Measurements from ENCODE around the gene XPNPEP2. TPM values are rescaled to one million over a fixed set of nuclear protein-coding genes. Genes with fewer than 3 reads are reported as not detected.

Gene XPNPEP2
- total and polyA plus RNA-seq, 4 donors = 0.19 to 23.0 (median 4.9) TPM

DNA sequence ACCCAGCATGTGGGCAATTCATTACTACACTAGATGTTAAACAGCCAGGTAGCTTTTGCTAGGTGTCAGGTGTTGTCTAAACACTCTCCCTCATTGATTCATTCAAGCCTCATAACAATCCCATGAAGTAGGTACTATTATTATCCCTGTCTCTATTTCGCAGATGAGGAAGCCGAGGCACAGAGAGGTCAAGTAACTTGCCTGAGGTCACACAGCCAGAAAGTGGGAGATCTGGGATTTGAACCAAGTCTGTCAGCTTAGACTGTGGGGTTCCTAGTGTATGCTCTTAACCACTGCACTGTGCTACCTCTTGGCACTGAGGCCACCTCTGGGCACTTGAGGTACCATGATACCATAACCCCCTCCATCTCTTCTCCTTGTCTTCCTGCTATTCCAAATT, 17.4 kb upstream of the XPNPEP2 start:
- 90% methylated on average over 2 of the region's 2 CpGs for WGBS
- Histone ChIP-seq H3K4me3 (ENCODE audit: low read depth in 1 of 3, low read length in 3 of 3) (no peak overlapping the region), H3K36me3 (ENCODE audit: control insufficient read depth in 4 of 4, insufficient read depth in 3 of 4, low read depth in 1 of 4, low read length in 3 of 4) (no peaks in the 10 kb centered on the region), H3K9me3 (ENCODE audit: control insufficient read depth in 4 of 4, low read length in 3 of 4) (no peaks in the 10 kb centered on the region), H3K4me1 (ENCODE audit: control insufficient read depth in 4 of 4, insufficient read depth in 4 of 4, low read length in 3 of 4) (no peaks in the 10 kb centered on the region), H3K27ac (ENCODE audit: low read depth in 1 of 2, low read length in 2 of 2) (no peak overlapping the region), H3K9ac (ENCODE audit: low read depth in 1 of 2, low read length in 2 of 2) (no peak overlapping the region), H3K27me3 (ENCODE audit: control insufficient read depth in 4 of 4, insufficient read depth in 4 of 4, low read length in 3 of 4) (no peaks in the 10 kb centered on the region)
- no peak for DNase-seq (ENCODE audit: low spot score)
- TF ChIP-seq, protein P1, sequence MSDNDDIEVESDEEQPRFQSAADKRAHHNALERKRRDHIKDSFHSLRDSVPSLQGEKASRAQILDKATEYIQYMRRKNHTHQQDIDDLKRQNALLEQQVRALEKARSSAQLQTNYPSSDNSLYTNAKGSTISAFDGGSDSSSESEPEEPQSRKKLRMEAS (IDR thresholded peaks at IDR 0.05) = no peak
- TF ChIP-seq EGR1 (IDR thresholded peaks at IDR 0.05; ENCODE audit: low read depth in 2 of 2) (no peak), JUND (IDR thresholded peaks at IDR 0.05) (no peak), RXRA (IDR thresholded peaks at IDR 0.05) (no peak), NR2F2 (IDR thresholded peaks at IDR 0.05) (no peak), FOXA2 (IDR thresholded peaks at IDR 0.05) (no peak)
- TF ChIP-seq, protein P2, sequence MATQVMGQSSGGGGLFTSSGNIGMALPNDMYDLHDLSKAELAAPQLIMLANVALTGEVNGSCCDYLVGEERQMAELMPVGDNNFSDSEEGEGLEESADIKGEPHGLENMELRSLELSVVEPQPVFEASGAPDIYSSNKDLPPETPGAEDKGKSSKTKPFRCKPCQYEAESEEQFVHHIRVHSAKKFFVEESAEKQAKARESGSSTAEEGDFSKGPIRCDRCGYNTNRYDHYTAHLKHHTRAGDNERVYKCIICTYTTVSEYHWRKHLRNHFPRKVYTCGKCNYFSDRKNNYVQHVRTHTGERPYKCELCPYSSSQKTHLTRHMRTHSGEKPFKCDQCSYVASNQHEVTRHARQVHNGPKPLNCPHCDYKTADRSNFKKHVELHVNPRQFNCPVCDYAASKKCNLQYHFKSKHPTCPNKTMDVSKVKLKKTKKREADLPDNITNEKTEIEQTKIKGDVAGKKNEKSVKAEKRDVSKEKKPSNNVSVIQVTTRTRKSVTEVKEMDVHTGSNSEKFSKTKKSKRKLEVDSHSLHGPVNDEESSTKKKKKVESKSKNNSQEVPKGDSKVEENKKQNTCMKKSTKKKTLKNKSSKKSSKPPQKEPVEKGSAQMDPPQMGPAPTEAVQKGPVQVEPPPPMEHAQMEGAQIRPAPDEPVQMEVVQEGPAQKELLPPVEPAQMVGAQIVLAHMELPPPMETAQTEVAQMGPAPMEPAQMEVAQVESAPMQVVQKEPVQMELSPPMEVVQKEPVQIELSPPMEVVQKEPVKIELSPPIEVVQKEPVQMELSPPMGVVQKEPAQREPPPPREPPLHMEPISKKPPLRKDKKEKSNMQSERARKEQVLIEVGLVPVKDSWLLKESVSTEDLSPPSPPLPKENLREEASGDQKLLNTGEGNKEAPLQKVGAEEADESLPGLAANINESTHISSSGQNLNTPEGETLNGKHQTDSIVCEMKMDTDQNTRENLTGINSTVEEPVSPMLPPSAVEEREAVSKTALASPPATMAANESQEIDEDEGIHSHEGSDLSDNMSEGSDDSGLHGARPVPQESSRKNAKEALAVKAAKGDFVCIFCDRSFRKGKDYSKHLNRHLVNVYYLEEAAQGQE (IDR thresholded peaks at IDR 0.05) = no peak
- TF ChIP-seq, protein P3, sequence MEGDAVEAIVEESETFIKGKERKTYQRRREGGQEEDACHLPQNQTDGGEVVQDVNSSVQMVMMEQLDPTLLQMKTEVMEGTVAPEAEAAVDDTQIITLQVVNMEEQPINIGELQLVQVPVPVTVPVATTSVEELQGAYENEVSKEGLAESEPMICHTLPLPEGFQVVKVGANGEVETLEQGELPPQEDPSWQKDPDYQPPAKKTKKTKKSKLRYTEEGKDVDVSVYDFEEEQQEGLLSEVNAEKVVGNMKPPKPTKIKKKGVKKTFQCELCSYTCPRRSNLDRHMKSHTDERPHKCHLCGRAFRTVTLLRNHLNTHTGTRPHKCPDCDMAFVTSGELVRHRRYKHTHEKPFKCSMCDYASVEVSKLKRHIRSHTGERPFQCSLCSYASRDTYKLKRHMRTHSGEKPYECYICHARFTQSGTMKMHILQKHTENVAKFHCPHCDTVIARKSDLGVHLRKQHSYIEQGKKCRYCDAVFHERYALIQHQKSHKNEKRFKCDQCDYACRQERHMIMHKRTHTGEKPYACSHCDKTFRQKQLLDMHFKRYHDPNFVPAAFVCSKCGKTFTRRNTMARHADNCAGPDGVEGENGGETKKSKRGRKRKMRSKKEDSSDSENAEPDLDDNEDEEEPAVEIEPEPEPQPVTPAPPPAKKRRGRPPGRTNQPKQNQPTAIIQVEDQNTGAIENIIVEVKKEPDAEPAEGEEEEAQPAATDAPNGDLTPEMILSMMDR (IDR thresholded peaks at IDR 0.05; ENCODE audit: low read depth, low read length, missing input control) = no peak

DNA sequence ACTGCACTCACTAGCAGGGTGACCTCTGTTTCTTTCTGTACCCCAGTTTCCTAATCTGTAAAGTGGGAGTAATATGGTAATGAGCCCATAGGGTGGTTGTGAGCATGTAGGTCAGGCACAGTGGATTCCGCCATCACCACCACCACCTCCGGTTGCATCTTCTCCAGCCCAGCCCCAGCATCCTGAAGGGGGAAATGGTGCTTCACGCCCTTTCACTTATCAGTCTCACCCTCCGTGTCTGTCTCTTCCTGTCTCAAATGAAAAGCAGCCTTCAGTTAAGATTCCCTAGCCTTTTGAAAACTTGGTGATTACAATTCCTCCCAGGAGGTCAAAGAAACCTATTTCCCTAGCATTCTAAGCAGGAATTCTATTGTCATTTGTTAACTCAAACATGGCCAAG, 16.9 kb upstream of the XPNPEP2 start:
- Histone ChIP-seq H3K27ac (ENCODE audit: low read depth in 1 of 2, low read length in 2 of 2) (no peak overlapping the region), H3K4me1 (ENCODE audit: control insufficient read depth in 4 of 4, insufficient read depth in 4 of 4, low read length in 3 of 4) (no peaks in the 10 kb centered on the region), H3K9ac (ENCODE audit: low read depth in 1 of 2, low read length in 2 of 2) (no peak overlapping the region), H3K36me3 (ENCODE audit: control insufficient read depth in 4 of 4, insufficient read depth in 3 of 4, low read depth in 1 of 4, low read length in 3 of 4) (no peaks in the 10 kb centered on the region), H3K4me3 (ENCODE audit: low read depth in 1 of 3, low read length in 3 of 3) (no peak overlapping the region), H3K9me3 (ENCODE audit: control insufficient read depth in 4 of 4, low read length in 3 of 4) (no peaks in the 10 kb centered on the region), H3K27me3 (ENCODE audit: control insufficient read depth in 4 of 4, insufficient read depth in 4 of 4, low read length in 3 of 4) (no peaks in the 10 kb centered on the region)
- WGBS = 74% methylated on average over 4 of the region's 4 CpGs
- DNase-seq (ENCODE audit: low spot score) = no peak
- TF ChIP-seq RXRA (IDR thresholded peaks at IDR 0.05) (no peak), HNF4A (conservative IDR thresholded peaks at IDR 0.05) (no peak), HNF4G (IDR thresholded peaks at IDR 0.05) (no peak), YY1 (IDR thresholded peaks at IDR 0.05) (no peak), NR2F2 (IDR thresholded peaks at IDR 0.05) (no peak), SP1 (IDR thresholded peaks at IDR 0.05) (no peak), FOXA2 (IDR thresholded peaks at IDR 0.05) (no peak), GABPA (IDR thresholded peaks at IDR 0.05 in 1 of 2, conservative IDR thresholded peaks at IDR 0.05 in 1 of 2) (no peak), FOXA1 (IDR thresholded peaks at IDR 0.05) (no peak), JUND (IDR thresholded peaks at IDR 0.05) (no peak), TAF1 (conservative IDR thresholded peaks at IDR 0.05) (no peak), EGR1 (IDR thresholded peaks at IDR 0.05; ENCODE audit: low read depth in 2 of 2) (no peak), RAD21 (IDR thresholded peaks at IDR 0.05) (no peak)
- TF ChIP-seq, protein P1 (IDR thresholded peaks at IDR 0.05) = no peak
- TF ChIP-seq, protein P3 (IDR thresholded peaks at IDR 0.05; ENCODE audit: low read depth, low read length, missing input control) = no peak
- TF ChIP-seq, protein P4, sequence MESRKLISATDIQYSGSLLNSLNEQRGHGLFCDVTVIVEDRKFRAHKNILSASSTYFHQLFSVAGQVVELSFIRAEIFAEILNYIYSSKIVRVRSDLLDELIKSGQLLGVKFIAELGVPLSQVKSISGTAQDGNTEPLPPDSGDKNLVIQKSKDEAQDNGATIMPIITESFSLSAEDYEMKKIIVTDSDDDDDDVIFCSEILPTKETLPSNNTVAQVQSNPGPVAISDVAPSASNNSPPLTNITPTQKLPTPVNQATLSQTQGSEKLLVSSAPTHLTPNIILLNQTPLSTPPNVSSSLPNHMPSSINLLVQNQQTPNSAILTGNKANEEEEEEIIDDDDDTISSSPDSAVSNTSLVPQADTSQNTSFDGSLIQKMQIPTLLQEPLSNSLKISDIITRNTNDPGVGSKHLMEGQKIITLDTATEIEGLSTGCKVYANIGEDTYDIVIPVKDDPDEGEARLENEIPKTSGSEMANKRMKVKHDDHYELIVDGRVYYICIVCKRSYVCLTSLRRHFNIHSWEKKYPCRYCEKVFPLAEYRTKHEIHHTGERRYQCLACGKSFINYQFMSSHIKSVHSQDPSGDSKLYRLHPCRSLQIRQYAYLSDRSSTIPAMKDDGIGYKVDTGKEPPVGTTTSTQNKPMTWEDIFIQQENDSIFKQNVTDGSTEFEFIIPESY (IDR thresholded peaks at IDR 0.05) = no peak
- TF ChIP-seq, protein P2 (IDR thresholded peaks at IDR 0.05) = no peak
- TF ChIP-seq, protein P5, sequence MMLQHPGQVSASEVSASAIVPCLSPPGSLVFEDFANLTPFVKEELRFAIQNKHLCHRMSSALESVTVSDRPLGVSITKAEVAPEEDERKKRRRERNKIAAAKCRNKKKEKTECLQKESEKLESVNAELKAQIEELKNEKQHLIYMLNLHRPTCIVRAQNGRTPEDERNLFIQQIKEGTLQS (IDR thresholded peaks at IDR 0.05) = no peak

All from liver (tissue), 9 donors.